ENCODE data around the gene IGF2BP2.
A peak's percentile ranks its signal among the peaks of the same experiment; 100 is the strongest.
"Not testable (repeated sequence)": the region's sequence is repeated elsewhere in the genome, so short reads cannot be mapped to it uniquely, and the experiment has no call there.

The IGF2BP2 gene

DNA sequence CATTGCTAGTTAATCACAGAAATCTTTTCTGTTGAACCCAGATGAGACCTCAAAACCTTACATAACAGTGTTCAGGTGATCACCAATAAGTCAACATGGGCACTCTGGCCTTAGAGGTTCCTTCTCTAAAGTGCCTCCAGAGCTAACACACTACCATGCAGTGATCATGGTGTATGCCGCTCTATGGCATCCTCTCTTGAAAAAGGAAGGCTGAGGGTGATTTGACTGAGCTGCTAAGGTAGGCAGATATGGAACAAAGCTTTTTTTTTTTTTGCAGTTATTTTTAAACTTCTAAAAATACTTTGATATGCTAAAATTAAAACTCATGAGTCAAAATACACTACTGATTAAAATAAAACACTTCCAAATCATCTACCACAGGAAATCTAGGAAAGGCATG is 46.0 kb downstream of the IGF2BP2 start:
- no peak for DNase-seq (ENCODE audit: low read depth)
- no peak for TF ChIP-seq CTCF (IDR thresholded peaks at IDR 0.05; ENCODE audit: control insufficient read depth, extremely low read depth, insufficient read depth)
- no peak overlapping the region for H3K4me3 ChIP-seq (ENCODE audit: low read depth, low read length)

GRCh38 chr3:185778094-185778493 is 46.7 kb downstream of the IGF2BP2 start:
- H3K4me3 ChIP-seq (ENCODE audit: low read depth, low read length): no peak overlapping the region
- DNase-seq (ENCODE audit: low read depth): no peak
- TF ChIP-seq CTCF (IDR thresholded peaks at IDR 0.05; ENCODE audit: control insufficient read depth, extremely low read depth, insufficient read depth): no peak

DNA sequence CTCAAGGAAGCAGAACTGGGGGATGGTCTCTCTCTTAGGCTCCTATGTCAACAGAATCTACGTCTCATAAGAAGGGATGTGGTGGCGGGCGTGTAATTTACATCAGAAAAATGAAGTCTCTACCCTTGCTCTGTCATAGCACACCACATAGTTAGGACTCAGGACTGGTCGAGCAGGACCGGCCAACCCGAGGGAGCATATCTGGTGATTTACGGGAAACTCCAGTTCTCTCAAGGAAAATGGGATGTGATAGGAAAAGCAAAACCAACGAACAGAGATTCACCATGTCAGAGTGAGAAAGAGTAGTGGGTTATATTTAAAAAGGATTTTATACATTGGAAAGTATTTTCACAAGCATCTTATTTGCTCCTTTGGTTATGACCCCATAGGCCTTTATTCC is 54.7 kb downstream of the IGF2BP2 start:
- no peak for DNase-seq (ENCODE audit: low read depth)
- H3K4me3 ChIP-seq (ENCODE audit: low read depth, low read length): no peak overlapping the region
- TF ChIP-seq CTCF (IDR thresholded peaks at IDR 0.05; ENCODE audit: control insufficient read depth, extremely low read depth, insufficient read depth): no peak

GRCh38 chr3:185768578-185768982 is 56.3 kb downstream of the IGF2BP2 start:
- peak; percentile 42 for DNase-seq (ENCODE audit: low read depth)

DNA sequence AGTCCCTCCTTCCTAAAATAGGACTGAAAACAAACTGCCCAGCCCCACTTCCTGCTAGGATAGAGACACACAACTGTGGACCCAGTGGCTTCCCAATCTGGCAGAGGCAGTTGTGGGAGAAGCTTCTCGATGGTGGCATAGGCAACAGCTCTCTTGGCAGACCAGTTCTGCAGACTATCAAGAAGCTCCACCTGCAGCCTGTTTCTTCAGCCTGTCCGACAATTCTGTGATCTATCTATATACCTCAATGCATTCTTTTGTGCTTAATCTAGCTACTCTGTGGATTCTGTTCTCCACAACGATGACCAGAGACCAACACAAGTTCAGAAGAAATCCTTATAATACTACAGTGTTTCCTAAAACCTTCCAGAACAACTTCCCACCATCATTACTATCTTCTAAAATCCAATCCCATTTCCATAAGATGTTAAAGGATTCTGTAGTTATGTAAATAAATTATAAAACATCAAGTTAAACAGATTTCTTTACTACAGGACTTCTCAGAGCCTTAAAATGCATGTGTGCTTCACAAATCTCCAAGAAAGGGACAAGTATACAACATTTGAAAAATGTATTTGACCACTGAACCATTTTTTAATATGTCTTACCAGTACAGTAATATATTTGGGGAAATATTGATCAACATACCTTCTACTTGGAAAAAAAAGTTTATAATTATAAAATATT is 57.7 kb downstream of the IGF2BP2 start:
- DNase-seq (ENCODE audit: low read depth): no peak
- TF ChIP-seq CTCF (IDR thresholded peaks at IDR 0.05; ENCODE audit: control insufficient read depth, extremely low read depth, insufficient read depth): no peak
- no peak overlapping the region for H3K4me3 ChIP-seq (ENCODE audit: low read depth, low read length)

More at GRCh38 chr3:185768578-185768982, 56.3 kb downstream of the IGF2BP2 start:
- peak; percentile 72 for TF ChIP-seq CTCF (IDR thresholded peaks at IDR 0.05; ENCODE audit: control insufficient read depth, extremely low read depth, insufficient read depth)
- not testable (repeated sequence) for H3K4me3 ChIP-seq (ENCODE audit: low read depth, low read length)

DNA sequence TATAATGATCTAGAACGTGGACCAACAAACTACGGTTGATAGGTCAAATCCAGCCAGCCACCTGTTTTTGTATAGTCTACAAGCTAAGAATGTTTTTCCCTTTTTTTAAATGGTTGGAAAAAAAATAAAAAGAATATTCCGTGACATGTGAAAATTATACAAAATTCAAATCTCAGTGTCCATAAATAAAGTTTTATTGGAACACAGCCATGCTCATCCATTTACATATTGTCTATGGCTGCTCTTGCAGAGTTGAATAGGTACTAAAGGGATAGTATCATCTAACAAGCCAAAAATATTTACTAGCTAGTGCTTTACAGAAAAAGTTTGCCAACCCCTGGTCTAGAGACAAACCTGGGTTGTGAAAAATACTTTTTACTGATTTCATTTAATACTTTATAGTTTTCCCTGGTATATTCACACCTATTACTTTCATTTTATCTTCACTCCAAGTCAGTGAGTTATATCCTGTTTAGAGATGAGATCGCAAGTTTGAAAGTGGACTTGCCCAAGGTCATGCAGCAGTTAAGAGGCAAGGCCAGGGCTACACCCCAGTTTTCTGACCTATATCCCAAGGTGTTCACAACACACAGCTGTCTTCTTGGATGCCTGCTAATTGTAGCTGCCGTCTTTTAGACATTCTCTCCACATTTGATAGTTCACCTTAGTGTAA is 58.4 kb downstream of the IGF2BP2 start:
- no peak overlapping the region for H3K4me3 ChIP-seq (ENCODE audit: low read depth, low read length)
- DNase-seq (ENCODE audit: low read depth): no peak
- TF ChIP-seq CTCF (IDR thresholded peaks at IDR 0.05; ENCODE audit: control insufficient read depth, extremely low read depth, insufficient read depth): no peak
